ENCODE results near the gene KRTAP10-4.

Gene KRTAP10-4

DNA sequence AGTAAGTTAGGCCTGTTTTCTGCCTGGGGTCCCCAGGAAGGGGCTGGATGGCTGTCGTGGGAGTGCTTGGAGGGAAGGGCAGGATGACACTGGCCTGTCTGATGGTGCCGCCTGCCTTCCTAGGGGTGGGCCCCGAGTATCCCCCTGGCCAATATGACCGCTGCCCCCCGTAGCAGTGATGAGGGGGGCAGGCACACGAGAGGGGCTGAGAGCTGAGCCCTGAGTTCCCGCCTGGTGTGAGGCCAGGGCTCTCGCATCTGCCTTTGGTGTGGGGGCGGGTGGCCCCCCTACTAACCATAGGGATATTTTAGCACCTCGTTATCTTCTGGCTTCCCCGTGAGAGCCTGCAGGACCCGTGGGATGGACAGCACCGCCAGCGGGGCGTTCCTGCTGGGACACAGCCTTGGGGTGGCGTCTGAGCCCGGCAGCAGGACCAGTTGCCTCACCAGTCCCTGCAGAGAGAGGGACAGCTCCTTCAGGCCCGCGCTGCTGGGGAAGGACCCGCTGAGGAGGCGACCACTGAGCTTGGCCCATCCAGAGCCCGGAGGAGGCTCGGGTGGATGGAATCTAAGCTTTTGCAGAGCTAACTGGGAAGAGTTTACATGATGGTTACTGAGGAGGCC lies 43.9 kb upstream of the KRTAP10-4 start:
- no peak for DNase-seq (ENCODE audit: low read depth, low spot score)
- Histone ChIP-seq H3K4me1 (ENCODE audit: control insufficient read depth, insufficient read depth, low read length) (peaks cover 1% of the 10 kb centered on the region; the same call in 1 of the 2 replicates), H3K27me3 (ENCODE audit: control insufficient read depth, insufficient read depth, low read length) (no peaks in the 10 kb centered on the region), H3K4me3 (ENCODE audit: low read length) (no peak overlapping the region), H3K36me3 (ENCODE audit: control insufficient read depth, insufficient read depth, low read length) (no peaks in the 10 kb centered on the region), H3K9me3 (ENCODE audit: control insufficient read depth, insufficient read depth, low read length) (no peaks in the 10 kb centered on the region), H3K27ac (ENCODE audit: low read length) (no peak overlapping the region)
- WGBS (ENCODE audit: insufficient coverage, insufficient read length) = no CpG with 5 or more reads among the region's 23 CpGs

DNA sequence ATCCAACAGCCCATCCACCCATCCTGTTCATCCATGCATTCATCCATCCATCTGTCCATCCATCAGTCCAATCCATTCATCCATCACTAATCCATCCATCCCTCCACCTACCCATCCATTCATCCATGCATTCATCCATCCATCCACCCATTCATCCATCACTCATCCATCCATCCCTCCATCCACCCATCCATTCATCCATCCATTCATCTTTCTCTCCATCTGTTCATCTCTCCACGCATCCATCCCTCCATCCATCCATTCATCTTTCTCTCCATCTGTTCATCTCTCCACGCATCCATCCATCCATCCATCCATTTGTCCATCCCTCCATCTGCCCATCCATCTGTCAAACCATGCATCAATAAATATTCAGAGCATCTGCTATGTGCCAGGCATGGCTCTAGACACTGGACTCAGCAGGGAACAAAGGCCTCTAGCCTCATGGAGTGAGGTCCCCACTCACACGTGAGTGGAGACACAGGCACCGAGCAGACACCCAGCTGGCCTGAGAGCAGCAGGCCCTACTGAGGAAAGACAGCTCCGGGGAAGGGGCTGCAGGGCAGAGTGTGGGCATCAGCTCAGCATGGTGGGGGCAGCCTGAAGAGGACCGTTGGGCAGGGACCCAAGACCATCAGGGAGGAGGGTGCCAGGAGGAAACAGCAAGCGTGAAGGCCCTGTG lies 43.2 kb upstream of the KRTAP10-4 start:
- no peaks in the 10 kb centered on the region for H3K27me3 ChIP-seq (ENCODE audit: control insufficient read depth, insufficient read depth, low read length)
- H3K4me3 ChIP-seq (ENCODE audit: low read length) = no peak overlapping the region
- H3K27ac ChIP-seq (ENCODE audit: low read length) = no peak overlapping the region
- 100% methylated on average over 2 of the region's 7 CpGs for WGBS (ENCODE audit: insufficient coverage, insufficient read length)
- H3K4me1 ChIP-seq (ENCODE audit: control insufficient read depth, insufficient read depth, low read length) = peaks cover 1% of the 10 kb centered on the region; the same call in 1 of the 2 replicates
- no peak for DNase-seq (ENCODE audit: low read depth, low spot score)
- H3K36me3 ChIP-seq (ENCODE audit: control insufficient read depth, insufficient read depth, low read length) = no peaks in the 10 kb centered on the region
- no peaks in the 10 kb centered on the region for H3K9me3 ChIP-seq (ENCODE audit: control insufficient read depth, insufficient read depth, low read length)

DNA sequence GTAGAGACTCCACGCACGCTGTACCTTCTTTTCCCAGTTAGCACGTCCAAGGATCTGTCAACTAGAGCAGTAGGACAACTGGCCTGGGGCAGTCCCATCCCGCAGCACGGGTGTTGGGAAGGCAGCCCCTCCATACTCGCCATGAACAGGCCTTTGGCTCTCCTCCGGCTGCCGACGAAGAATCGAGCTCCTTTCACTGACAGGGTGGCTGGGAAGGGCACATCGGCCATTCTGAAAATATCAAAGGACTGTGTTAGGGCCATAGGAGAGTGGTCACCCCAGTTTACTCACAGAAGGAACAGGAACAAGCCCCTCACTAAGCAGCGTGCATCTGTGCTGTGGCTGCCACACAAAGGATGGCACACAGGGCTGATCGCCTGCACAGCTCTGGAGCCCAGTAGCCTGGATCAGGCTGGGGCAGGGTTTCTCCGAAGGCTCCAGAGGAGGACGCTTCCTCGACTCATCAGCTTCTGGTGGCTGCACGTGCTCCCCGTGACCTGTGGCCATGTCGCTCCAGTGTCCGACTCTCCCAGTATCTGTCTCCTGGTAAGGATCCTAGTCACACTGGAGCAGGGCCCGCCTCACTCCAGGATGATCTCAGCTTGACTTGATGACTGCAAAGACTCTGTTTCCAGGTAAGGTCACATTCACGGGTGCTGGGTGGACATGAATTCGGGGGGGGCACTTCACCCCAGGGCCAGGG lies 42.5 kb upstream of the KRTAP10-4 start:
- Histone ChIP-seq H3K9me3 (ENCODE audit: control insufficient read depth, insufficient read depth, low read length) (no peaks in the 10 kb centered on the region), H3K36me3 (ENCODE audit: control insufficient read depth, insufficient read depth, low read length) (no peaks in the 10 kb centered on the region), H3K27me3 (ENCODE audit: control insufficient read depth, insufficient read depth, low read length) (no peaks in the 10 kb centered on the region), H3K27ac (ENCODE audit: low read length) (no peak overlapping the region), H3K4me1 (ENCODE audit: control insufficient read depth, insufficient read depth, low read length) (peaks cover 1% of the 10 kb centered on the region; the same call in 1 of the 2 replicates), H3K4me3 (ENCODE audit: low read length) (no peak overlapping the region)
- DNase-seq (ENCODE audit: low read depth, low spot score) = no peak
- whole genome bisulfite sequencing (ENCODE audit: insufficient coverage, insufficient read length) = no CpG with 5 or more reads among the region's 23 CpGs

DNA sequence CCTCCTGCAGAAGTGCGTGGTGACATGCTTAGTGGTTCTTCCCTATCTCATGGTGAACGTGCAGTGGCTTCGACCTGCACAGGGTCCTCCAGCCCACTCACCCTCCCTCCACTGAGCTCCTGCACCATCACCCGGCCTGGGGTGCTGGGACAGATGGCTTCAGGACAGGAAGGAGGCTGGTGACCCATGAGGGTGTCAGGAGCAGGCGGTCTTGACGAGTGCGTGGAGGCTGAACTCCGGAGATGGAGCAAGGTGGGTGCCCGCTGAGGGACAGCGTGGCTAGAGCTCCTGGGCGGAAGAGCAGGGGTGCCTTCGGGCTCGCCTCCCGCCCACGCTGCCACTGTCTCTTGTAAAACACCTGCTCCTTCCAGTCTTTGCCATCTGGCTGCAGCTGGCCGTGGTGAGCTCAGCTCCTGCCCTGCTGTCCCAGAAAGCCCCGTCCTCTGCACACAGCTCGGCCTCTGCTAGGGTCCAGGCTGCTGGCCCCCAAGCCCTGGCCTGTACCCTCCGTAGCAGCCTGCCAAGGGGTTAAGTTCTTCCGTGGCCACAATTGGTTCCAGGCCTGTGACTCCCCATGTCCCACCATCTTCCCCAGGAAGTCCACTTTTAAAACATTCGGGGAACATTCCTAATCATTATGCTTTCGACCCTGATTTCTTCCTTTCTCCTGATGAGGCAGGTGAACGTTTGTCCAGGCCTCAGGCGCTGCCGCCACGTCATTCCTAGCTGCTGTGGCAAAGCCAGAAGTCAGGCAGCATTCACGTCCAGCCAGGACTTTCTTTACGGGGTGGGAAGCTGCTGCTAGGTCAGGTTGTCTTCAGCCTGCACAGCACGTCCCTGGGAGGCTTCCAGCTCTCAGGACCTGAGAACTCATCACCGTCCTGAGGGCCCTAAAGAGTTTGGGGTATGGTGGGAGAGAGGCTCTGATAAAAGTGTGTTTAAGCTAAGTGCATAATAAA lies 41.6 kb upstream of the KRTAP10-4 start:
- Histone ChIP-seq H3K9me3 (ENCODE audit: control insufficient read depth, insufficient read depth, low read length) (no peaks in the 10 kb centered on the region), H3K27me3 (ENCODE audit: control insufficient read depth, insufficient read depth, low read length) (no peaks in the 10 kb centered on the region), H3K4me3 (ENCODE audit: low read length) (no peak overlapping the region), H3K27ac (ENCODE audit: low read length) (no peak overlapping the region), H3K36me3 (ENCODE audit: control insufficient read depth, insufficient read depth, low read length) (no peaks in the 10 kb centered on the region), H3K4me1 (ENCODE audit: control insufficient read depth, insufficient read depth, low read length) (peaks cover 1% of the 10 kb centered on the region; the same call in 1 of the 2 replicates)
- DNase-seq (ENCODE audit: low read depth, low spot score) = no peak
- WGBS (ENCODE audit: insufficient coverage, insufficient read length) = no CpG with 5 or more reads among the region's 30 CpGs

GRCh38 chr21:44532712-44533111 lies 40.8 kb upstream of the KRTAP10-4 start:
- no peaks in the 10 kb centered on the region for H3K9me3 ChIP-seq (ENCODE audit: control insufficient read depth, insufficient read depth, low read length)
- WGBS (ENCODE audit: insufficient coverage, insufficient read length) = no CpG with 5 or more reads among the region's 16 CpGs

GRCh38 chr21:44533121-44533890 lies 40.2 kb upstream of the KRTAP10-4 start:
- no peaks in the 10 kb centered on the region for H3K9me3 ChIP-seq (ENCODE audit: control insufficient read depth, insufficient read depth, low read length)
- peaks cover 1% of the 10 kb centered on the region; the same call in 1 of the 2 replicates for H3K4me1 ChIP-seq (ENCODE audit: control insufficient read depth, insufficient read depth, low read length)
- no peak overlapping the region for H3K4me3 ChIP-seq (ENCODE audit: low read length)
- H3K36me3 ChIP-seq (ENCODE audit: control insufficient read depth, insufficient read depth, low read length) = no peaks in the 10 kb centered on the region
- no peak overlapping the region for H3K27ac ChIP-seq (ENCODE audit: low read length)
- H3K27me3 ChIP-seq (ENCODE audit: control insufficient read depth, insufficient read depth, low read length) = no peaks in the 10 kb centered on the region
- no peak for DNase-seq (ENCODE audit: low read depth, low spot score)
- WGBS (ENCODE audit: insufficient coverage, insufficient read length) = no CpG with 5 or more reads among the region's 37 CpGs

More at GRCh38 chr21:44532712-44533111, 40.8 kb upstream of the KRTAP10-4 start:
- Histone ChIP-seq H3K36me3 (ENCODE audit: control insufficient read depth, insufficient read depth, low read length) (no peaks in the 10 kb centered on the region), H3K27ac (ENCODE audit: low read length) (no peak overlapping the region), H3K4me3 (ENCODE audit: low read length) (no peak overlapping the region), H3K27me3 (ENCODE audit: control insufficient read depth, insufficient read depth, low read length) (no peaks in the 10 kb centered on the region), H3K4me1 (ENCODE audit: control insufficient read depth, insufficient read depth, low read length) (peaks cover 1% of the 10 kb centered on the region; the same call in 1 of the 2 replicates)
- no peak for DNase-seq (ENCODE audit: low read depth, low spot score)

- Histone ChIP-seq H3K4me3 (ENCODE audit: low read length) (no peak overlapping the region), H3K27ac (ENCODE audit: low read length) (no peak overlapping the region), H3K9me3 (ENCODE audit: control insufficient read depth, insufficient read depth, low read length) (no peaks in the 10 kb centered on the region), H3K36me3 (ENCODE audit: control insufficient read depth, insufficient read depth, low read length) (no peaks in the 10 kb centered on the region), H3K4me1 (ENCODE audit: control insufficient read depth, insufficient read depth, low read length) (peaks cover 1% of the 10 kb centered on the region; the same call in 1 of the 2 replicates), H3K27me3 (ENCODE audit: control insufficient read depth, insufficient read depth, low read length) (no peaks in the 10 kb centered on the region)
- DNase-seq (ENCODE audit: low read depth, low spot score) = no peak
- WGBS (ENCODE audit: insufficient coverage, insufficient read length) = no CpG with 5 or more reads among the region's 21 CpGs
These were observed 39.5 kb upstream of the KRTAP10-4 start for GRCh38 chr21:44533891-44534627.

GRCh38 chr21:44534688-44535087 lies 38.8 kb upstream of the KRTAP10-4 start:
- H3K4me3 ChIP-seq (ENCODE audit: low read length) = no peak overlapping the region
- DNase-seq (ENCODE audit: low read depth, low spot score) = no peak
- H3K9me3 ChIP-seq (ENCODE audit: control insufficient read depth, insufficient read depth, low read length) = no peaks in the 10 kb centered on the region
- no peak overlapping the region for H3K27ac ChIP-seq (ENCODE audit: low read length)
- no peaks in the 10 kb centered on the region for H3K27me3 ChIP-seq (ENCODE audit: control insufficient read depth, insufficient read depth, low read length)
- no CpG with 5 or more reads among the region's 6 CpGs for WGBS (ENCODE audit: insufficient coverage, insufficient read length)
- H3K4me1 ChIP-seq (ENCODE audit: control insufficient read depth, insufficient read depth, low read length) = peaks cover 1% of the 10 kb centered on the region; the same call in 1 of the 2 replicates
- H3K36me3 ChIP-seq (ENCODE audit: control insufficient read depth, insufficient read depth, low read length) = no peaks in the 10 kb centered on the region

GRCh38 chr21:44535963-44536362 lies 37.6 kb upstream of the KRTAP10-4 start:
- no peak for DNase-seq (ENCODE audit: low read depth, low spot score)
- Histone ChIP-seq H3K27ac (ENCODE audit: low read length) (no peak overlapping the region), H3K4me3 (ENCODE audit: low read length) (no peak overlapping the region), H3K4me1 (ENCODE audit: control insufficient read depth, insufficient read depth, low read length) (peaks cover 1% of the 10 kb centered on the region; the same call in 1 of the 2 replicates), H3K36me3 (ENCODE audit: control insufficient read depth, insufficient read depth, low read length) (no peaks in the 10 kb centered on the region), H3K27me3 (ENCODE audit: control insufficient read depth, insufficient read depth, low read length) (no peaks in the 10 kb centered on the region), H3K9me3 (ENCODE audit: control insufficient read depth, insufficient read depth, low read length) (no peaks in the 10 kb centered on the region)
- WGBS (ENCODE audit: insufficient coverage, insufficient read length) = no CpG with 5 or more reads among the region's 7 CpGs
